GM10266 (cell line): ENCODE data around the gene LRP2BP.

Experiments
- DNase-seq: peaks from one replicate; pipeline ENCODE4 v3.0.0; 2012; ENCODE audit errors: extremely low spot score
- CTCF ChIP-seq: IDR thresholded peaks from 2 replicates; pipeline ENCODE4 v1.5.1; 2012; ENCODE audit warnings: mild to moderate bottlenecking, low read depth; ENCODE audit not compliant: control insufficient read depth, insufficient read depth; ENCODE audit errors: missing control alignments

LRP2BP gene

GRCh38 chr4:185395956-185396723 lies 416 bp upstream of the LRP2BP start:
- DNase-seq, result peak; percentile 98
- TF ChIP-seq CTCF, result no peak

- DNase-seq, result no peak
- no peak for TF ChIP-seq CTCF
Observed at GRCh38 chr4:185394568-185395237, 1.0 kb downstream of the LRP2BP start.

- no peak for TF ChIP-seq CTCF
Observed at GRCh38 chr4:185392156-185392555, 3.6 kb downstream of the LRP2BP start.

DNA sequence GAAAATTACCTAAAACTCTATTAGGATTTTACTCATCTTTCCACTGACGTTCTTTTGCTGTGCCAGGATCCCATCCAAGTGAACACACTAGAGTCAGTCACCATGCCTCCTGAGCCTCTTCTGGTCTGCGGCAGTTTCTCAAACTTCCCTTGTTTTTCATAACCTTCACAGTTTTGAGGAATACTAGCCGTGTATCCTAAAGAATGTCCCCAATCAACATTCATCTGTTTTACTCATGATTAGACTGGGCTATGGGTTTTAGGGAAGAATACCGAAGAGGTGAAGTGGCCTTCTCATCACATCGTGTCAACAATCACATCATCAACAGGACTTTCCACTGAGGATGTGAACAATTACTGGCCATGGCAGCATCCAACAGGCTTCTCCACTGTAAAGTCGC lies 4.8 kb downstream of the LRP2BP start:
- no peak for TF ChIP-seq CTCF
- DNase-seq, result no peak

More at GRCh38 chr4:185392156-185392555, 3.6 kb downstream of the LRP2BP start:
- DNase-seq, result no peak

DNA sequence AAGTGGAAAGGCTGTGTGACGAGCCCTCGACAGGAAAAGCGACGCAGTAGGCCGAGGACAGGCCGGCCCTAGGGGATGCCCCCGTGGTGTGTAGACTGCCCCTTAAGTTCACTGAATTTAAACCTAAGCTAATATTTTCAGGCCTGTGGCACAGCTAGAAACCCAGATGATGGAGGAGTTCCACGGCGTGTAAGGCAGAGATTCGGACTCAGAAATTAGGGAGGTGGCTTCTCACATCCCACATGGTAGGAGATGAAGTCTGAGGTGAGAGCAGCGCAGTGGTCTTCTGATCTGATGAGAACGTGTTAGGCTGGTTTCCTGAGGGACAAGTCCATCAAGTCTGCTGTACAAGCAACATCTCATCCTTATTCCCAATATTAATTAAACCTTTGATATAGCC lies 7.8 kb downstream of the LRP2BP start:
- TF ChIP-seq CTCF, result no peak
- no peak for DNase-seq

DNA sequence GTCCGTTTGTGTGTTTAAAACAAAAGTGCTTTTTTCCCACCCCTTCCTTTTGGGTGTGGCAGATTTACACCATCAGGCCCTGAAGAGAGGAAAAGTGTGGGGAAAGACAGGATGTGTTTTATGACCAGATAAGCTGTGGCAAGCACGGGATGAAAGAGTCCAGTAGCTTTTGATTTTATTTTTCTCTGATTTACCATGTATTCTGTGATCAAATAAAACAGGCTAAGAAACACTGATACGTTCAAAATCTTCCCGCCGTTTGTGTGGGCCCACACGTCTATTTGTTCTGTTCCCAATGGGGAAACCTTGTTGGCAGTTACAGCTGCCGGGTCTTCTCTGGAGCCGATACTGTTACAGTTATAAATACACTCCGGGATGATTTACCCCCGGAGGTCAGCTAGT lies 10.8 kb downstream of the LRP2BP start:
- DNase-seq, result no peak
- no peak for TF ChIP-seq CTCF

DNA sequence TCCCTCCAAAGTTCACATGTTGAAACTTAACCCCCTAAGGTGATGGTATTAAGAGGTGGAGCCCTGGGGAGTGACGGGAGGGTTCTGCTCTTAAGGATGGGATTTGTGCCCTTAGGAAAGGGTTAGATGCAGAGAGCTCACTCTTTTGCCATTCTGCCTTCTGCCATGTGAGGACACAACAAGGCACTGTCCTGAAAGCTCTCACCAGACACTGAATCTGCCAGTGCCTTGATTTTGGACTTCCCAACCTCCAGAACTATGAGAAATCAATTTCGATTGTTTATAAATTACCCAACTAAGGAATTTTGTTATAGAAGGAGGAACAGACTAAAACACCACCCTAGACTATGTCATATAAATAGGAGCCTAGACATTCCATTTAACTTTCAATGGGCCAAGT lies 11.7 kb downstream of the LRP2BP start:
- no peak for DNase-seq
- no peak for TF ChIP-seq CTCF
